Measurements from ENCODE around the gene TPD52L3.
A peak's percentile ranks its signal among the peaks of the same experiment; 100 is the strongest.

TPD52L3 gene

DNA sequence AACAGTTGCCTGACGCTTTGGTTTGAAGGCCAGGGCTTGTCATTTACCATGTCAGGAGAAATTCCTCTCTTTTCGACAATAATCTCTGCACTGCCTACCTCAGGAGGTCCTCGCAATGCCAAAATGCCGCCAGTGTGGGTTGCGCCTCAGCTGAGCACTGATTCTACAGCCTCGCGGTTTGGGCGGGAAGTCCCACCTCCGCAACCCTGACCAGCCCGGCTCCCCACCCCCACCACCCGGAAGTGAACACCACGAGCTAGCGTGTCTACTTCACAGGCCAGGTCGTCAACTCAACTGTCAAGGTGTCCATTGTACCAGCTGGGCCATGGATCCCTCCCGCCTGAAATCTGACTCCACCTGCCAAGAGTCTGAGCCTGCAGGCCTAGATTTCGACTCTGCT is at the start of gene TPD52L3:
Gene TPD52L3 (plus strand): TSS at position 273 of the 400 bp plus-strand sequence. CDS start 221 bp downstream, outside the sequence.
- no peak for DNase-seq (ENCODE audit: low spot score)

DNA sequence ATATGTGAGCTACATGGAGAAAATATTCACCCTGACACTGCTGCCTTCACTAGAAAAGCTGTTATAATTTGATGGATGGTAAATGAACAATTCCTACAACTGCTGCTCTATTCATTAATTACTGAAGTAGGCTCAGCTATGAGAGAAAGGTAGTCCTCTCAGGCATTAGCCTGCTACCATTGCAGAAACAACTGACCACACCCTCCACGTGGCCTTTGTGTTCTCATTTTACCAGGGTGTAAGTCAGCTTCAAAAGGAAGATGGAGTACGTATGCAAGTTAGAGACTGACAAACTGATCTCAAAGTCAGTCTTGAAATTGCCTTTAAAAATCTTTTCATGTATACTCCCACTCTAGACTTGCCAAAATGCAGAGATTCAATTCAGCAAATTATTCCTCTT is 26.3 kb upstream of the TPD52L3 start:
- no peak for DNase-seq (ENCODE audit: low spot score)

DNA sequence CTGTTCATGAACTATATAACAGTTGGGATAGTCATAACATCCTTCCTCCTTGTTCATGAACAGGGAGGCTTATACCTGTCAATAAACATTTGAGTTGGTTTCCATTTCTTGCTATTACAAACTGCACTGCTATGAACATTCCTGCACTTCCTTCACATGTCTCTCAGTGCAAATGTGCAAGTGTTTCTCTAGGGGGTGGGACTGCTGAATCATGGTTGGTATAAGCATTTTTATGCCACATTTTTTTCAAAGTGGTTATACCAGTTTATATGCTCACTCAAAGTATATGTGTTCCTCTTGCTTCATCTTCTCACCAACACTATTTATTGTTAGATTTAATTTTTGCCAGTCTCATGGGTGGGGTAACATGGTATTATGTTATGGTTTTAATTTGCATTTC is 25.8 kb upstream of the TPD52L3 start:
- no peak for DNase-seq (ENCODE audit: low spot score)

DNA sequence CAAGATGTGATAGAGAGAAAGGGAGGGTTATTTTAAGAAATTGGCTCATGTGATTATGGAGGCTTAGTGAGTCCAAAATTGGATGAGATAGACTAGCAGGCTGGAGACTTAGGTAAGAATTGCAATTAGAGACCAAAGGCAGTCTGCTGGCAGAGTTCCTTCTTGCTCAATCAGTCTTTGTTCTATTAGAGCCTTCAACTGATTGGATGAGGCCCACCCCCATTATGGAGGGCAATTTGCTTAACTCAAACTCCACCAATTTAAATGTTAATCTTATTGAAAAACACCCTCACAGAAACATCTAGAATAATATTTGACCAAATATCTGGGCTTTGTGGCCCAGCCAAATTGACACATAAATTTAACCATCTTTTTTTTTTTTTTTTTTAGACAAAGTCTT is 23.9 kb upstream of the TPD52L3 start:
- no peak for DNase-seq (ENCODE audit: low spot score)

DNA sequence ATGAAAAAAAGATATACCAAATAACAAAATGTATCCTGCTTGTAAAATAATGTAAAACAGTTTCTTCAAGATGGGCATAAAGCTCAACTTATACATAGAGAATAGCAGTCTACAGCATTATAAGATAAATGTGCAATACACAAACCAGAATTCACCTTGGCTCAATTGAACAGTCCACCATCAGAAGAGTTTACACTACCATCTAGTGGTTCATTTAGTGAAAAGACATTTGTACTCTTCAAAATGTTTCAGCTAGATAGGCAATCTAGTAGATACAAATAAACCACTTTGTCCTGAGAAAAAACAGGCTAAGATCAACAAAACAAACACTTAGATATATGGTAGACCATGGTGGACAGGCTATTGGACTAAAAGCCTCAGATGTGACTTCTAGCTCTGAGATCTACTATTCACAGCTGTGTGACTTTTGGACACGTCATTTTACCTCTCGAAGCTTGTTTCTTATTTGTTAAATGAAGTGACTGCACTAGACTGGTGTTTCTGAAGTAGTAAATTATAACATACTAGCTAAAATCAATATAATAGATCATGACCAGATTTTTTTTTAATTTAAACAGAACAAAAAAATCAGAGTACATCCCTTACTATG is 22.1 kb upstream of the TPD52L3 start:
- DNase-seq (ENCODE audit: low spot score), result peak; percentile 35

DNA sequence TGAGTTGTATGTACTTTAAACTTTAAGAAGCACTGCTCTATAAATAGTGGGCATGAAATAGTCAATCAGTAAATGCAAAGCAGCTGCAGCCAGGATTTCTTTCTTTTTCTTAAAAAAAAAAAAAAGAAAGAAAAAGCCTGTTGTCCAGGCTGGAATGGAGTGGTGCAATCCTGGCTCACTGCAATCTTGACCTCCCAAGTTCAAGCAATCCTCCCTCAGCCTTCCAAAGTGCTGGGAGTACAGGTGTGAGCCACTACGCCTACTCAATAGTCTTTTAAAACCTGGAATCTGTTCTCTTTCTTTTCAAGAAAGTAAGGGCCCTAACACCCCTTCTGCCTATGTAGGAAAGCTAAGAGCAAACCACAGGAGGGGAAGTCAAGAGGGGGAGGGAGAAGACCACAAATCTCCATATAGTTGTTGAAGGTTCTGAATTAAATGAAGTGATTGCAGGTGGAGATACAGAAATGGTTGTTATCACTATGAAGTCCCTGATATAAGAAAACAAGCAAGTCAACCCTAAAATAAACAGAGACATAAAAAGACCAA is 20.6 kb upstream of the TPD52L3 start:
- no peak for DNase-seq (ENCODE audit: low spot score)

DNA sequence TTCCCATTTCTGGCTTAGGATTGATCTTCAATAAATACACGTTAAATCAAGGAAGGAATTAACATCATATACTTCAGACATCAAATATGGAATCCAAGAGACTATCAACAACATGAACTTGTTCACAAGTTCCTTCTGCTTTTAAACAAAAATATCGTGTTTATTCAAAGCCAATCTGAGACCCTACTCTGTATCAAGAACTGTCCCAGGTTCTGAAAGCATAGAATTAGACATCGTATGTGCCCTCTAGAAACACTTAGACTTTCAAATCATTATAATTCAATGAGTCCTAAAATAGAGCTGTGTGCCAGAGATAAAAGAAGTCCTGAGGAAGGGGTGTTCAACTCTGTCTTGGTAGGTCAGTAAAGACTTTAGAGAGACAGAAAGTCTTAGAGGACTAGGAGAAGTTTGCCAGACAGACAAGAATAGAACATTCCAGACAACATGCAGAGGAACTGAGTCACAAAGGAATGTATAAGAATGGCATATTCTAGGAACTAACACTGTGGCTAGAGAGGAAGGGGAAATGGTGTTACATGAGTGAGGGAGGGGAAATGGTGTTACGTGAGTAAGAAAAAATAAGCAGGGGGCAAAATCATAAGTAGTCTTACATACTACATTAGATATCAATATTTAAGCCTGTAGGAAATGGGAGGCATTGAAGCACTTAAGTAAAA is 2.9 kb downstream of the TPD52L3 start:
- no peak for DNase-seq (ENCODE audit: low spot score)

DNA sequence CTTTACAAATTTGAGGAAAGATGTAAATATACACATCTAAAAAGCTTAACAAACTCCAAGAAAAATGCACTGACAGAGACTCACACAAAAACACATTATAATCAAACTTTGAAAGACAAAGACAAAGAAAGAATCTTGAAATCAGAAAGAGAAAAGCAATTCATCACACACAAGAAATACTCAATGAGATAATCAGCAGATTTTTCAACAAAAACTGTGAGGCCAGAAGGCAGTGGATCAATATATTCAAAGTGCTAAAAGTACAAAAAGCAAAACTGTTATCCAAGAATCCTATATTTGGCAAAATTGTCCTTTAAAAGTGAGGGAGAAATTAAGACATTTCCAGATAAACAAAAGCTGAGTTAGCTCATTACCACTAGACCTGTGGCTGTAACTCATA is 6.1 kb downstream of the TPD52L3 start:
- DNase-seq (ENCODE audit: low spot score), result no peak

DNA sequence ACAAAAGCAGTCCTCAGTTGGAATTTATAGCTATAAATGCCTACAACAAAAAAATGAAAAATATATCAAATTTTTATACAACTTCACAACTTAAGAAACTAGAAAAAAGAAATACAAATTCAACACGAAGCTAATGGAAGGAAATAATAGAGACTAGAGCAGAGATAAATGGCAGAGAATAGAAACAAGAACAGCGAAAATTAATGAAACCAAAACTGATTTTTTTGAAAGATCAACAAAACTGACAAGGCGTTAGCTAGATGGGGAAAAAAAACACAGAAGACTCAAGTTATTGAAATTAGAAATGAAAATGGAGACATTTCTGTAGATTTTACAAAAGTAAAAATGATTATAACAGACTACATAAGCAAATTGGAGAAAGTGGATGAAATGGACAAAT is 20.6 kb downstream of the TPD52L3 start:
- no peak for DNase-seq (ENCODE audit: low spot score)

DNA sequence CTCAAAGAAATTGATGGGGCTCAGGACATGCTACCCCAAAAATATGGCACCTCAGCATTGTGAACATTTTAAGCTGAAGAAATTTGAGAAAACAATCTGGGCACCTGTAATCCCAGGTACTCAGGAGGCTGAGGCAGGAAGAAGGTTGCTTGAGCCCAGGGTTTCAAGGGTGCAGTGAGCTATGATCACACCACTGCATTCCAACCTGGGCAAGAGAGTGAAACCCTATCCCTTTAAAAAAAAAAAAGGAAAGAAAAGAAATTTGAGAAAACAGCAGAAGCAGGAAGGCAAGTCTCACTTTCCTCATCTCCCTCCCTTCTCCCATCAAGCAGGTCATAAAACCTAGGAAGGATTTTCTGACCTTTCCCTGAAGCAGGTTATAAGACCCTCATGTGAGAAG is 23.6 kb downstream of the TPD52L3 start:
- DNase-seq (ENCODE audit: low spot score), result no peak

DNA sequence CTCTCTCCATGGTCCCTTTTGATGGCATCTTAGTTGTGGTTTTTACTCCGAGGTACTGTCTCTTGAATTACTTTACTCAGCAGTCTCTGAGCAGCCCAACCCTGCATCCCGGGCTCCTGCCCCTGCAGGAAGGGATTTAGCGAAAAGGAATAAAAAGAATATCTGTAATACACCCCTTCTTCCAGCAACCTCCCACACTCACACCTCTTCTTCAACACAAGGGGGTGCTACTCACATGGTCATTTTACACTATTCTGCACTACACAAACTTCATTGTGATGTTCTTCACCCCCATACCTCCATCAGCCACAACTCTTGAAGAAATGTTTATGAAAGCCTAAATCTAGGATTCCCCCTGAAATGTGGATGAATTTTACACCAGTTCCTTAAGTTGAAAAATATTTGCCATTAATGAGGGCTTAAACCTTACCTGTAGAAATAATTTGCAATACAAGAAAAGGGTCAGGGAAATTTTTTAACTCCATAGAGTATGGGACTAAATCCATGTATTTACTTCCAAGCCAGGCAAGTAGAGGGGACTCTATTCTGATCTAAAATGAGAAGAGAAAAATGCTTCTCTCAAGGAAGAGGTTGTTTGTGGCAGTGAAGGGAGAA is 26.0 kb downstream of the TPD52L3 start:
- peak; percentile 74 for DNase-seq (ENCODE audit: low spot score)

DNA sequence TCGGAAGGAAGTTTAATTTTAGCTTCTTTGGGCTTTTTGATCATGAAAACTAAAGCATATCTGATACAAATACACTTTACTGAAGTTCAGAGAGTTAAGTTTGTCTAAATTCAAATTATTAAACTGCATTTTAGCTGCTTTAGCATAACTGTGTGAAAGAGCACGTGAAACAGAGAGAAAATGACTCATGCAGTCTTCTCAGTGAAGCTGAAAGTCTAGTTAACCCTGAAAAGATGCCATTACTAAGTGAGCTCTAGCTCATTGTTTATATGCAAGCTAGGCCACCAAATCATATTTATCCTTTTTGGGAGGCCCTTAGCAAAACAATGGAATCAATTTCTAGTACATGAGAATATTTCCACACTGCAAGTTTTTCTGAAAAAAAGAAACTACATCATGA is 27.6 kb downstream of the TPD52L3 start:
- peak; percentile 36 for DNase-seq (ENCODE audit: low spot score)

DNA sequence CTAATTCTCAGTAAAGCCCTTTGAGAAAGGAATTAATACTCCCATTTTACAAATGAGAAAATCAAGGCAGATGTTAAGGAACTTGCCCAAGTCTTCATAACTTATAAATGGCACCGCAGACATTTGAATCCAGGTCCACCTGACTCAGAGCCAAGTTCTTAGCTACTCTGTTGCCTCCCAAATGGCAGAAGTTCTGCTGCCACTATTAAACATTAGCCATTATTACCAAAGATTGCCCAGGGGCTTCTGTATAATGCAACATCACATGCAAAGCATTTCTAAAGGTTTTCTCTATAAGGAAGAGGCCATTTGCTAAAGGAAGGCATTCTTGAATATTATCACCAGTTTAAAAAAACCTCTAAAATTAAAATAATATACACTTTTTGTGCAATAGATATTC is 28.3 kb downstream of the TPD52L3 start:
- DNase-seq (ENCODE audit: low spot score), result no peak

DNA sequence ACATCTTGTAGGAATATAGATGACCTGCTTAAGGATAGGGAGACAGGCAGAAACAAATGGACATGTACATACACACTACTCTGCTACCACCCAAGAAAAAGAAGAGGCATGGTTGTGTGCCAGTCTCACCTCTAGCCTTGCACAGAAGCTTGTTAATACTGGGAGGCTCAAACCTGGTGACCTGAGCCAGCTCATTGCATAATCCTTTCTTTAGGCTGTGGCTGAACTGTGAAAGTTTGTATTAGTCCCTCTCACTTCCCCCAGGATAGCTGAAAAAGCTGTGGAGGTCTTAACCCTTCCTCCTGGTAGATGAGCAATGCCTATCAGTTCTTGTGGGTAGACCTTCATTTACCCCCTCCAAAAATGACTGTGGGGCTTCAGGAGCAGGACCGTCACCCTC is 28.7 kb downstream of the TPD52L3 start:
- DNase-seq (ENCODE audit: low spot score), result no peak

DNA sequence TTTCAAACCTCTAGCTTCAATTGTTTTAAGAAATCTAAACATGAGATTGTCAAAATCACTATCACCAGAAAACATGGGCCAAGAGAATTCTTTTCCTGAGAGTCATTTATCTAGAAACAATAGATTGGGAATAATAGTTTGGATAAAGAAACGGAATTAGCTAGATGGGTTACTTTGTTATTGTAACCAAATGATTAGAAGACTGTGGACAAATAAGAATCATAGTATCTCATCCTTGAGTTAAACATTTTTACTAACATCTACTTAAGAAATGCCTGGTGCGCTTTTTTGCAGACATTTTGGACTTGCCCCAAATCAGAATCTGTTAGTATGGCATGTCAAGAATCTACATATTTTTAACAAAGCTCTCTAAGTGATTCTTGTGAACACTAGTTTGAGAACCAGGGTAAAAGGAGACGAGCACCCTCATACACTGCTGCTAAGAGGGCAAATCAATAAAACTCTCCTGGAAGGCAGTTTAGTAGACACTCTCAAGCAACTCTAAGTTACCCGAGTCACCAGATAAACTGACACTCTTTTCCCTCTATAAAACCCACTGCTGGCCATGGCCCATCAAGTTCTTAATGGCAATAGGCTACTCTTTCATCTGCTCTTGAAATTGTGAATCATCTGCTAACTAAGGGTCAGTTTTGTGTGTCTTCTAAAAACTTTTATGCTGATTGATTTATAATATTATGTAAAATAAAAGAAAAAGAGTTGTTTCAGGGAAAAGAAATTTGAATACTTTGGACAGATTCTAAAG is 39.1 kb downstream of the TPD52L3 start:
- DNase-seq (ENCODE audit: low spot score), result no peak

DNA sequence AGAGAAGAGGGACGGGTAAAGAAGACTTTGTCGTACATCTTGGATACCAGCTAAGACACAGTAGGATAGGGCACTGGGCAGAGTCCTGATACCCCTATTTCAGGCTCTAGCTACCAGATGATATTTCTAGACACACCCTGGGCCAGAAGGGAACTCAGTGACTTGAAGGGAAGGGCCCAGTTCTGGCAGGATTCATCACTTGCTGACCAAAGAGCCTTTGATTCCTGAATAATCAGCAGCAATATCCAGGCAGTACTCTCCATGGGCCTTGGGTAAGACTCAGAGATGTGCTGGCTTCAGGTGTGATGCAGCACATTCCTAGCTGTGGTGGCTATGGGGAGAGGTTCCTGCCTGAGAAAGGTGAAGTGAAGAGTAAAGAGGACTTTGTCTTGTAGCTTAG is 40.7 kb downstream of the TPD52L3 start:
- no peak for DNase-seq (ENCODE audit: low spot score)
